GM23248 (cell line): ENCODE measurements around the gene WDR91. TPM values are rescaled to one million over a fixed set of nuclear protein-coding genes. Genes with fewer than 3 reads are reported as not detected.

ENCODE experiments used
- DNase-seq: peaks from one replicate; pipeline ENCODE4 v3.0.0-alpha.2; 2015
- H2AFZ ChIP-seq: fragments of 200-600 bp; sonication (generic); 2 replicates; pipeline ENCODE4 v1.6.1; 2016; ENCODE audit warnings: antibody characterized with exemption
- H3F3A ChIP-seq: fragments of 200-600 bp; sonication (generic); 2 replicates; pipeline ENCODE4 v1.6.1; 2016; ENCODE audit warnings: mild to moderate bottlenecking, antibody characterized with exemption, mixed run types; ENCODE audit not compliant: insufficient read depth
- H3K27ac ChIP-seq: fragments of 200-600 bp; sonication (generic); 2 replicates; pipeline ENCODE4 v1.5.1; 2016; ENCODE audit warnings: mild to moderate bottlenecking
- H3K27me3 ChIP-seq: fragments of 200-600 bp; sonication (generic); replicated peaks from 2 replicates; pipeline ENCODE4 v1.6.1; 2016; ENCODE audit warnings: mild to moderate bottlenecking; ENCODE audit not compliant: insufficient read depth
- H3K36me3 ChIP-seq: fragments of 200-600 bp; sonication (generic); 2 replicates; pipeline ENCODE4 v1.6.1; 2016; ENCODE audit warnings: low read depth, mild to moderate bottlenecking
- H3K4me1 ChIP-seq: fragments of 200-600 bp; sonication (generic); 2 replicates; pipeline ENCODE4 v1.6.1; 2016; ENCODE audit warnings: mild to moderate bottlenecking; ENCODE audit not compliant: insufficient read depth
- H3K4me2 ChIP-seq: fragments of 200-600 bp; sonication (generic); one replicate; pipeline ENCODE4 v1.6.1; 2016; ENCODE audit warnings: mild to moderate bottlenecking; ENCODE audit not compliant: unreplicated experiment
- H3K4me3 ChIP-seq: fragments of 200-600 bp; sonication (generic); 2 replicates; pipeline ENCODE4 v1.5.1; 2016; ENCODE audit warnings: mild to moderate bottlenecking
- H3K79me2 ChIP-seq: fragments of 200-600 bp; sonication (generic); 2 replicates; pipeline ENCODE4 v1.6.1; 2016; ENCODE audit warnings: mild to moderate bottlenecking; ENCODE audit not compliant: insufficient read depth
- H3K9ac ChIP-seq: fragments of 200-600 bp; sonication (generic); 2 replicates; pipeline ENCODE4 v1.6.1; 2016; ENCODE audit warnings: mild to moderate bottlenecking
- H3K9me2 ChIP-seq: fragments of 200-600 bp; sonication (generic); 2 replicates; pipeline ENCODE4 v1.6.1; 2016; ENCODE audit warnings: mixed run types, mild to moderate bottlenecking, moderate library complexity; ENCODE audit not compliant: insufficient read depth
- H3K9me3 ChIP-seq: fragments of 200-600 bp; sonication (generic); one replicate; pipeline ENCODE4 v1.6.1; 2017; ENCODE audit warnings: low read depth
- H4K20me1 ChIP-seq: fragments of 200-600 bp; sonication (generic); 2 replicates; pipeline ENCODE4 v1.6.0; 2016; ENCODE audit not compliant: insufficient read depth
- EZH2 ChIP-seq: fragments of 200-600 bp; sonication (generic); IDR thresholded peaks from 2 replicates; pipeline ENCODE4 v1.6.1; 2018; ENCODE audit warnings: antibody characterized with exemption, mild to moderate bottlenecking; ENCODE audit not compliant: insufficient read depth, poor library complexity, severe bottlenecking
- EZH2phosphoT487 ChIP-seq: fragments of 200-600 bp; sonication (generic); IDR thresholded peaks from 2 replicates; pipeline ENCODE4 v1.6.1; 2018; ENCODE audit warnings: antibody characterized with exemption, moderate library complexity, mild to moderate bottlenecking, low read depth; ENCODE audit not compliant: insufficient read depth
- WGBS, 2 experiments: methylation state at CpG; one replicate each; pipeline ENCODE4 v1.1.6; 2015 to 2017; ENCODE audit warnings: low lambda C conversion rate in 2 of 2, low coverage in 1 of 2; ENCODE audit errors: missing lambda C conversion rate in 2 of 2; 5-methylcytosine and 5-hydroxymethylcytosine counted together
- in situ Hi-C: fragments of 300-500 bp; cut with MboI; formaldehyde crosslinking; loops from 2 replicates; pipeline ENCODE4 v1.15.0; 2020
- polyA plus RNA-seq: library from polyadenylated mRNA; unstranded; fragments of >200 nt; fragmentation: Nextera tagmentation; extraction: Ambion mirVana; gene quantifications from 2 replicates; pipeline ENCODE4 v1.2.1, GENCODE V29; 2016
- total RNA-seq: library from RNA; depleted of rRNA; stranded (reverse); fragments of >200 nt; shearing (Covaris generic); gene quantifications from 2 replicates; pipeline ENCODE4 v1.2.3, GENCODE V29; 2014

Gene WDR91
- total and polyA plus RNA-seq, 2 experiments from 2014 or later = 5.4 to 8.3 TPM

DNA sequence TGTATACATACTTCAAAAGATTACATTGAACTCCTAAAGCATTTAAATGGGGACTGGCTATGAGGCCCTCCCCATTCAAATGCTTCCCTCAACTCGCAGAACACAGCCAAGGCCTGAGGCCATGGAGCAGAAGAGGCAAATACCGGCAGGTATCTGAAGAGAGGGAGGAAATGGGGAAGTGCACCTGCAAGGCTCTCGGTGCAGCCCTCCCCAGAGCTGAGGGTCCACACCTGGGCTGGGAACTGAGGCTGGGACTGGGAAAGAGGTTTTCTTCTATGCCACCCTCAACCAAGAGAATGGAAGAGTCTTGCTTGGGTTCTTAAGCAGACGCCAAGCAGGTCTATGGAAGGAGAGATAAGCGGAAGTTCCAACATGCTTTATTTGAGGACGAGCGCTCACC lies 27.8 kb downstream of the WDR91 start:
- Histone ChIP-seq H4K20me1 (no peaks in the 10 kb centered on the region), H3K27ac (no peak overlapping the region), H3K4me2 (no peak overlapping the region), H3K9me2 (no peaks in the 10 kb centered on the region), H3K36me3 (peaks cover 5% of the 10 kb centered on the region), H3K4me1 (no peaks in the 10 kb centered on the region), H3F3A (no peaks in the 10 kb centered on the region), H3K9ac (no peak overlapping the region), H2AFZ (no peak overlapping the region), H3K4me3 (no peak overlapping the region), H3K27me3 (no peaks in the 10 kb centered on the region), H3K79me2 (no peaks in the 10 kb centered on the region), H3K9me3 (no peaks in the 10 kb centered on the region)
- 93 to 95% methylated on average over 7 of the region's 7 CpGs for WGBS, 2 experiments
- in situ Hi-C loops = loop anchor here (25.0 kb wide), 1 partner anchor 521 kb away; no protein-coding TSS in a partner anchor
- DNase-seq = no peak
- TF ChIP-seq EZH2 = no peak
- no peak for TF ChIP-seq EZH2phosphoT487

GRCh38 chr7:135181929-135182678 lies 29.2 kb downstream of the WDR91 start:
- Histone ChIP-seq H3K9ac (no peak overlapping the region), H3K9me3 (no peaks in the 10 kb centered on the region), H3K4me1 (no peaks in the 10 kb centered on the region), H3K36me3 (peaks cover 5% of the 10 kb centered on the region), H3K9me2 (no peaks in the 10 kb centered on the region), H3F3A (no peaks in the 10 kb centered on the region), H4K20me1 (no peaks in the 10 kb centered on the region), H2AFZ (no peak overlapping the region), H3K27me3 (no peaks in the 10 kb centered on the region), H3K4me2 (no peak overlapping the region), H3K27ac (no peak overlapping the region), H3K79me2 (no peaks in the 10 kb centered on the region), H3K4me3 (no peak overlapping the region)
- in situ Hi-C loops = loop anchor here (25.0 kb wide), 1 partner anchor 520 kb away; no protein-coding TSS in a partner anchor
- TF ChIP-seq EZH2 = no peak
- TF ChIP-seq EZH2phosphoT487 = no peak
- 92 to 97% methylated on average over 30 to 31 of the region's 31 CpGs for WGBS, 2 experiments
- DNase-seq = no peak

GRCh38 chr7:135181261-135181928 lies 29.9 kb downstream of the WDR91 start:
- in situ Hi-C loops = loop anchor here (25.0 kb wide), 1 partner anchor 519 kb away; no protein-coding TSS in a partner anchor
- WGBS, 2 experiments = 84 to 94% methylated on average over 3 of the region's 3 CpGs
- Histone ChIP-seq H3K9me2 (no peaks in the 10 kb centered on the region), H3F3A (no peaks in the 10 kb centered on the region), H3K9ac (no peak overlapping the region), H4K20me1 (no peaks in the 10 kb centered on the region), H3K4me3 (no peak overlapping the region), H3K27ac (no peak overlapping the region), H3K36me3 (peaks cover 5% of the 10 kb centered on the region), H3K79me2 (no peaks in the 10 kb centered on the region), H3K4me2 (no peak overlapping the region), H3K4me1 (no peaks in the 10 kb centered on the region), H2AFZ (no peak overlapping the region), H3K27me3 (no peaks in the 10 kb centered on the region), H3K9me3 (no peaks in the 10 kb centered on the region)
- TF ChIP-seq EZH2phosphoT487 = no peak
- TF ChIP-seq EZH2 = no peak
- DNase-seq = no peak

- no peaks in the 10 kb centered on the region for H3K9me2 ChIP-seq
- WGBS, 2 experiments = 90 to 92% methylated on average over 5 of the region's 5 CpGs
- no peaks in the 10 kb centered on the region for H3K9me3 ChIP-seq
- H3K36me3 ChIP-seq = peaks cover 5% of the 10 kb centered on the region
- in situ Hi-C loops = loop anchor here (25.0 kb wide), 1 partner anchor 518 kb away; no protein-coding TSS in a partner anchor
- no peak for DNase-seq
- no peaks in the 10 kb centered on the region for H3K79me2 ChIP-seq
- H3K4me1 ChIP-seq = no peaks in the 10 kb centered on the region
- H3K4me2 ChIP-seq = no peak overlapping the region
- no peak overlapping the region for H2AFZ ChIP-seq
- H3K27ac ChIP-seq = no peak overlapping the region
- no peaks in the 10 kb centered on the region for H3F3A ChIP-seq
- TF ChIP-seq EZH2 (no peak), EZH2phosphoT487 (no peak)
- no peak overlapping the region for H3K9ac ChIP-seq
- no peaks in the 10 kb centered on the region for H3K27me3 ChIP-seq
- no peaks in the 10 kb centered on the region for H4K20me1 ChIP-seq
- no peak overlapping the region for H3K4me3 ChIP-seq
Measured at GRCh38 chr7:135180122-135180521, 31.2 kb downstream of the WDR91 start.
